HEK293 (cell line): ENCODE data around the gene SERPINB2.

Source experiments
- CTCF ChIA-PET: fragments of 350-600 bp; formaldehyde crosslinking; extraction: SDS; loops from one replicate; lab custom pipeline; 2021; ENCODE audit warnings: antibody characterized with exemption; lab: Yijun Ruan, JAX
- POLR2A ChIA-PET: fragments of 300-600 bp; formaldehyde crosslinking; extraction: SDS; loops from one replicate; lab custom pipeline; 2020; ENCODE audit warnings: antibody characterized with exemption, inconsistent platforms; lab: Yijun Ruan, JAX
- H3K27ac ChIP-seq: fragments of 200-500 bp; sonication (Bioruptor generic); 2 replicates; pipeline ENCODE4 v1.5.1; 2014; ENCODE audit warnings: low read depth, low read length, control low read depth, inconsistent platforms; ENCODE audit errors: extremely low read depth
- H3K36me3 ChIP-seq, 2 experiments: fragments of 200-500 bp in 1 of 2; sonication (Bioruptor generic) in 1 of 2; 1 replicate in 1 of 2; 2 replicates in 1 of 2; pipeline ENCODE4 v1.5.1; 2014 to 2017; ENCODE audit warnings: inconsistent platforms in 2 of 2, low read length in 2 of 2; ENCODE audit not compliant: control insufficient read depth in 2 of 2, insufficient read depth in 1 of 2
- H3K4me1 ChIP-seq: fragments of 200-500 bp; sonication (Bioruptor generic); 2 replicates; pipeline ENCODE4 v1.5.1; 2014; ENCODE audit warnings: mild to moderate bottlenecking, low read length, inconsistent platforms; ENCODE audit not compliant: control insufficient read depth, insufficient read depth
- H3K4me3 ChIP-seq: 2 replicates; pipeline ENCODE4 v1.5.1; 2011; ENCODE audit warnings: low read depth, mild to moderate bottlenecking, control low read depth, low read length, moderate library complexity
- H3K9me3 ChIP-seq: fragments of 200-500 bp; sonication (Bioruptor generic); 2 replicates; pipeline ENCODE4 v1.5.1; 2014; ENCODE audit warnings: low read depth, low read length, inconsistent platforms; ENCODE audit not compliant: control insufficient read depth, insufficient read depth
- GLI2 ChIP-seq: fragments of 450-650 bp; formaldehyde crosslinking; IDR thresholded peaks from 2 replicates; pipeline ENCODE4; 2017; ENCODE audit warnings: missing biosample characterization, missing genetic modification characterization, low read depth, borderline replicate concordance
- REPIN1 ChIP-seq: fragments of 450-650 bp; formaldehyde crosslinking; IDR thresholded peaks from 2 replicates; pipeline ENCODE4 v1.5.1; 2017; ENCODE audit warnings: missing biosample characterization, missing genetic modification characterization, low read depth
- YY2 ChIP-seq: fragments of 450-650 bp; formaldehyde crosslinking; IDR thresholded peaks from 2 replicates; pipeline ENCODE4 v1.5.1; 2016; ENCODE audit warnings: missing biosample characterization, missing genetic modification characterization
- ZBTB21 ChIP-seq: fragments of 450-650 bp; formaldehyde crosslinking; IDR thresholded peaks from 2 replicates; pipeline ENCODE4 v1.5.1; 2017; ENCODE audit warnings: missing biosample characterization, missing genetic modification characterization
- ZIC2 ChIP-seq: fragments of 450-650 bp; formaldehyde crosslinking; IDR thresholded peaks from 2 replicates; pipeline ENCODE4 v1.5.1; 2016; ENCODE audit warnings: missing biosample characterization, missing genetic modification characterization
- ZNF112 ChIP-seq: fragments of 450-650 bp; formaldehyde crosslinking; IDR thresholded peaks from 2 replicates; pipeline ENCODE4 v1.5.0; 2017; ENCODE audit warnings: missing biosample characterization, missing genetic modification characterization
- ZNF157 ChIP-seq: fragments of 450-650 bp; formaldehyde crosslinking; IDR thresholded peaks from 2 replicates; pipeline ENCODE4 v1.5.1; 2016; ENCODE audit warnings: missing biosample characterization, missing genetic modification characterization
- ZNF211 ChIP-seq: fragments of 450-650 bp; formaldehyde crosslinking; IDR thresholded peaks from 2 replicates; pipeline ENCODE4 v1.5.1; 2016; ENCODE audit warnings: low read depth, missing biosample characterization, missing genetic modification characterization
- ZNF239 ChIP-seq: fragments of 450-650 bp; formaldehyde crosslinking; IDR thresholded peaks from 2 replicates; pipeline ENCODE4 v1.5.1; 2016; ENCODE audit warnings: missing biosample characterization, missing genetic modification characterization
- ZNF350 ChIP-seq: fragments of 450-650 bp; formaldehyde crosslinking; IDR thresholded peaks from 2 replicates; pipeline ENCODE4 v1.5.0; 2017; ENCODE audit warnings: missing biosample characterization, mild to moderate bottlenecking, missing genetic modification characterization
- ZNF423 ChIP-seq: fragments of 450-650 bp; formaldehyde crosslinking; IDR thresholded peaks from 2 replicates; pipeline ENCODE4 v1.5.1; 2016; ENCODE audit warnings: missing biosample characterization, missing genetic modification characterization
- ZNF660 ChIP-seq: fragments of 450-650 bp; IDR thresholded peaks from 2 replicates; pipeline ENCODE4 v1.5.1; 2018; ENCODE audit warnings: missing biosample characterization, mild to moderate bottlenecking, missing genetic modification characterization
- ZNF670 ChIP-seq: fragments of 450-650 bp; formaldehyde crosslinking; IDR thresholded peaks from 2 replicates; pipeline ENCODE4 v1.5.1; 2016; ENCODE audit warnings: missing biosample characterization, missing genetic modification characterization, low read depth
- ZNF76 ChIP-seq: fragments of 450-650 bp; formaldehyde crosslinking; IDR thresholded peaks from 2 replicates; pipeline ENCODE4; 2016; ENCODE audit warnings: low read depth, missing biosample characterization, missing genetic modification characterization, borderline replicate concordance
- TF ChIP-seq, protein P1 (sequence below): fragments of 450-650 bp; IDR thresholded peaks from 2 replicates; pipeline ENCODE4 v1.5.1; 2018; ENCODE audit warnings: missing biosample characterization, missing genetic modification characterization
- TF ChIP-seq, protein P2 (sequence below): fragments of 450-650 bp; formaldehyde crosslinking; IDR thresholded peaks from 2 replicates; pipeline ENCODE4 v1.5.1; 2016; ENCODE audit warnings: missing biosample characterization, missing genetic modification characterization
- TF ChIP-seq, protein P3 (sequence below): fragments of 450-650 bp; IDR thresholded peaks from 2 replicates; pipeline ENCODE4 v1.5.1; 2018; ENCODE audit warnings: missing biosample characterization, mild to moderate bottlenecking, missing genetic modification characterization
- TF ChIP-seq, protein P4 (sequence below): fragments of 450-650 bp; formaldehyde crosslinking; IDR thresholded peaks from 2 replicates; pipeline ENCODE4 v1.5.1; 2016; ENCODE audit warnings: missing biosample characterization, missing genetic modification characterization
- TF ChIP-seq, protein P5 (sequence below): fragments of 450-650 bp; formaldehyde crosslinking; IDR thresholded peaks from 2 replicates; pipeline ENCODE4 v1.5.0; 2017; ENCODE audit warnings: missing biosample characterization, missing genetic modification characterization, borderline replicate concordance
- TF ChIP-seq, protein P6 (sequence below): fragments of 450-650 bp; formaldehyde crosslinking; IDR thresholded peaks from 2 replicates; pipeline ENCODE4 v1.5.1; 2016; ENCODE audit warnings: missing biosample characterization, missing genetic modification characterization

Gene SERPINB2

DNA sequence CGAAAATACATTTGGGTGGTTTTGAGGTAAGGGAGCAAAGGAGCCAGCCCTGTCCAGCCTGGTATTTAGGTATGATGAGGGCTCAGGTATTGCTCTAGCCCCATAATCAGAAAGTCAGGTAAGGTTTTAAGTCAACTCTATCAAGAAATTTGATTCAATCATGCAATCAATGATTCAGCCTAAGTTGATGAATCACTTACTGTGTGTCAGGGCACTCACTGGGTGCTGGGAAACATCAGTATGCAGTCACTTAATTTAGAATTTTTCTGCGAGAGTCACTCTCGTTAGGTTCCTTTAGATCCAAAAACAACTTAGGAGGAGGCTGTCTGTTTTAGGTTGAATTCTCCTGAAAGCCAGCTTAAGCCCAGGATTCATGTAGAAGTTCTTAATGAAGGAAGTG lies 17.7 kb upstream of the SERPINB2 start:
- Histone ChIP-seq H3K27ac (no peak overlapping the region), H3K4me3 (no peak overlapping the region), H3K36me3 (no peaks in the 10 kb centered on the region), H3K4me1 (no peaks in the 10 kb centered on the region), H3K9me3 (no peaks in the 10 kb centered on the region)
- no peak for TF ChIP-seq ZNF157 (tag by site-specific recombination)
- TF ChIP-seq ZNF112 (tag by site-specific recombination): no peak
- no peak for TF ChIP-seq GLI2 (tag by site-specific recombination)
- TF ChIP-seq, protein P1, sequence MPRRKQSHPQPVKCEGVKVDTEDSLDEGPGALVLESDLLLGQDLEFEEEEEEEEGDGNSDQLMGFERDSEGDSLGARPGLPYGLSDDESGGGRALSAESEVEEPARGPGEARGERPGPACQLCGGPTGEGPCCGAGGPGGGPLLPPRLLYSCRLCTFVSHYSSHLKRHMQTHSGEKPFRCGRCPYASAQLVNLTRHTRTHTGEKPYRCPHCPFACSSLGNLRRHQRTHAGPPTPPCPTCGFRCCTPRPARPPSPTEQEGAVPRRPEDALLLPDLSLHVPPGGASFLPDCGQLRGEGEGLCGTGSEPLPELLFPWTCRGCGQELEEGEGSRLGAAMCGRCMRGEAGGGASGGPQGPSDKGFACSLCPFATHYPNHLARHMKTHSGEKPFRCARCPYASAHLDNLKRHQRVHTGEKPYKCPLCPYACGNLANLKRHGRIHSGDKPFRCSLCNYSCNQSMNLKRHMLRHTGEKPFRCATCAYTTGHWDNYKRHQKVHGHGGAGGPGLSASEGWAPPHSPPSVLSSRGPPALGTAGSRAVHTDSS: no peak
- TF ChIP-seq, protein P2, sequence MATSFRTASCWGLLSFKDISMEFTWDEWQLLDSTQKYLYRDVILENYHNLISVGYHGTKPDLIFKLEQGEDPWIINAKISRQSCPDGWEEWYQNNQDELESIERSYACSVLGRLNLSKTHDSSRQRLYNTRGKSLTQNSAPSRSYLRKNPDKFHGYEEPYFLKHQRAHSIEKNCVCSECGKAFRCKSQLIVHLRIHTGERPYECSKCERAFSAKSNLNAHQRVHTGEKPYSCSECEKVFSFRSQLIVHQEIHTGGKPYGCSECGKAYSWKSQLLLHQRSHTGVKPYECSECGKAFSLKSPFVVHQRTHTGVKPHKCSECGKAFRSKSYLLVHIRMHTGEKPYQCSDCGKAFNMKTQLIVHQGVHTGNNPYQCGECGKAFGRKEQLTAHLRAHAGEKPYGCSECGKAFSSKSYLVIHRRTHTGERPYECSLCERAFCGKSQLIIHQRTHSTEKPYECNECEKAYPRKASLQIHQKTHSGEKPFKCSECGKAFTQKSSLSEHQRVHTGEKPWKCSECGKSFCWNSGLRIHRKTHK: no peak
- TF ChIP-seq ZIC2 (tag by site-specific recombination): no peak
- no peak for TF ChIP-seq ZNF76 (tag by site-specific recombination)
- no peak for TF ChIP-seq ZBTB21 (tag by site-specific recombination)
- ChIA-PET POLR2A (no interaction called here), CTCF (no interaction called here)

DNA sequence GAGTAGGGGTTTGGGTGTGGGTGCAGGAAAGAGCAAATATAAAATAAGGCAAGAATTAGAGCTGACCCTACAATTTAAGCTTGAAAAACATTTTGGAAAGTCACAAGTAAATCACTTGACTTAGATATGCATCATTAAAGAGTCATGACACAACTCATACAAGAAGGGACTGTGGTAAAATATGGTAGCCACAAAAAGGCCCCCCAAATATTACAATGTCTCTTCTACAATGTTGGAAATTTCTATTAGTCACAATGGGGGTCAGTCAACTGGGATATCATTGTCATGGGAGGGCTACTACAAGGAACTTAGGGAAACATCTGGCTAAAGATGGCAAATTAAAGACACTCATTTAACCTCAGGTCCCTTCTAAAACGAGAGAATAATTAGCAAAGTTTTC lies 15.7 kb upstream of the SERPINB2 start:
- H3K27ac ChIP-seq: no peak overlapping the region
- ChIA-PET CTCF (interaction anchor here (1.0 to 1.4 kb wide), 2 partner anchors 92 to 123 kb away, joined by 3 read pairs; no protein-coding TSS in a partner anchor), POLR2A (interaction anchor here (0.6 kb wide), 1 partner anchor 9 kb away, joined by 3 read pairs; no protein-coding TSS in a partner anchor)
- H3K4me3 ChIP-seq: no peak overlapping the region
- no peaks in the 10 kb centered on the region for H3K9me3 ChIP-seq
- H3K36me3 ChIP-seq: no peaks in the 10 kb centered on the region
- no peaks in the 10 kb centered on the region for H3K4me1 ChIP-seq
- TF ChIP-seq, protein P3, sequence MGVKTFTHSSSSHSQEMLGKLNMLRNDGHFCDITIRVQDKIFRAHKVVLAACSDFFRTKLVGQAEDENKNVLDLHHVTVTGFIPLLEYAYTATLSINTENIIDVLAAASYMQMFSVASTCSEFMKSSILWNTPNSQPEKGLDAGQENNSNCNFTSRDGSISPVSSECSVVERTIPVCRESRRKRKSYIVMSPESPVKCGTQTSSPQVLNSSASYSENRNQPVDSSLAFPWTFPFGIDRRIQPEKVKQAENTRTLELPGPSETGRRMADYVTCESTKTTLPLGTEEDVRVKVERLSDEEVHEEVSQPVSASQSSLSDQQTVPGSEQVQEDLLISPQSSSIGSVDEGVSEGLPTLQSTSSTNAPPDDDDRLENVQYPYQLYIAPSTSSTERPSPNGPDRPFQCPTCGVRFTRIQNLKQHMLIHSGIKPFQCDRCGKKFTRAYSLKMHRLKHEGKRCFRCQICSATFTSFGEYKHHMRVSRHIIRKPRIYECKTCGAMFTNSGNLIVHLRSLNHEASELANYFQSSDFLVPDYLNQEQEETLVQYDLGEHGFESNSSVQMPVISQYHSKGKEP (tag by site-specific recombination): no peak
- TF ChIP-seq ZNF660 (tag by site-specific recombination) (no peak), YY2 (tag by site-specific recombination) (no peak), ZNF350 (tag by site-specific recombination) (no peak), ZNF423 (tag by site-specific recombination) (no peak), ZNF211 (tag by site-specific recombination) (no peak), REPIN1 (tag by site-specific recombination) (no peak), ZNF670 (tag by site-specific recombination) (no peak), ZNF239 (tag by site-specific recombination) (no peak)
- TF ChIP-seq, protein P4, sequence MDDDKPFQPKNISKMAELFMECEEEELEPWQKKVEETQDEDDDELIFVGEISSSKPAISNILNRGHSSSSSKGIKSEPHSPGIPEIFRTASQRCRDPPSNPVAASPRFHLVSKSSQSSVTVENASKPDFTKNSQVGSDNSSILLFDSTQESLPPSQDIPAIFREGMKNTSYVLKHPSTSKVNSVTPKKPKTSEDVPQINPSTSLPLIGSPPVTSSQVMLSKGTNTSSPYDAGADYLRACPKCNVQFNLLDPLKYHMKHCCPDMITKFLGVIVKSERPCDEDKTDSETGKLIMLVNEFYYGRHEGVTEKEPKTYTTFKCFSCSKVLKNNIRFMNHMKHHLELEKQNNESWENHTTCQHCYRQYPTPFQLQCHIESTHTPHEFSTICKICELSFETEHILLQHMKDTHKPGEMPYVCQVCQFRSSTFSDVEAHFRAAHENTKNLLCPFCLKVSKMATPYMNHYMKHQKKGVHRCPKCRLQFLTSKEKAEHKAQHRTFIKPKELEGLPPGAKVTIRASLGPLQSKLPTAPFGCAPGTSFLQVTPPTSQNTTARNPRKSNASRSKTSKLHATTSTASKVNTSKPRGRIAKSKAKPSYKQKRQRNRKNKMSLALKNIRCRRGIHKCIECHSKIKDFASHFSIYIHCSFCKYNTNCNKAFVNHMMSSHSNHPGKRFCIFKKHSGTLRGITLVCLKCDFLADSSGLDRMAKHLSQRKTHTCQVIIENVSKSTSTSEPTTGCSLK (tag by site-specific recombination): no peak
- TF ChIP-seq, protein P1: no peak
- TF ChIP-seq, protein P5, sequence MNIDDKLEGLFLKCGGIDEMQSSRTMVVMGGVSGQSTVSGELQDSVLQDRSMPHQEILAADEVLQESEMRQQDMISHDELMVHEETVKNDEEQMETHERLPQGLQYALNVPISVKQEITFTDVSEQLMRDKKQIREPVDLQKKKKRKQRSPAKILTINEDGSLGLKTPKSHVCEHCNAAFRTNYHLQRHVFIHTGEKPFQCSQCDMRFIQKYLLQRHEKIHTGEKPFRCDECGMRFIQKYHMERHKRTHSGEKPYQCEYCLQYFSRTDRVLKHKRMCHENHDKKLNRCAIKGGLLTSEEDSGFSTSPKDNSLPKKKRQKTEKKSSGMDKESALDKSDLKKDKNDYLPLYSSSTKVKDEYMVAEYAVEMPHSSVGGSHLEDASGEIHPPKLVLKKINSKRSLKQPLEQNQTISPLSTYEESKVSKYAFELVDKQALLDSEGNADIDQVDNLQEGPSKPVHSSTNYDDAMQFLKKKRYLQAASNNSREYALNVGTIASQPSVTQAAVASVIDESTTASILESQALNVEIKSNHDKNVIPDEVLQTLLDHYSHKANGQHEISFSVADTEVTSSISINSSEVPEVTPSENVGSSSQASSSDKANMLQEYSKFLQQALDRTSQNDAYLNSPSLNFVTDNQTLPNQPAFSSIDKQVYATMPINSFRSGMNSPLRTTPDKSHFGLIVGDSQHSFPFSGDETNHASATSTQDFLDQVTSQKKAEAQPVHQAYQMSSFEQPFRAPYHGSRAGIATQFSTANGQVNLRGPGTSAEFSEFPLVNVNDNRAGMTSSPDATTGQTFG: no peak
- TF ChIP-seq, protein P6, sequence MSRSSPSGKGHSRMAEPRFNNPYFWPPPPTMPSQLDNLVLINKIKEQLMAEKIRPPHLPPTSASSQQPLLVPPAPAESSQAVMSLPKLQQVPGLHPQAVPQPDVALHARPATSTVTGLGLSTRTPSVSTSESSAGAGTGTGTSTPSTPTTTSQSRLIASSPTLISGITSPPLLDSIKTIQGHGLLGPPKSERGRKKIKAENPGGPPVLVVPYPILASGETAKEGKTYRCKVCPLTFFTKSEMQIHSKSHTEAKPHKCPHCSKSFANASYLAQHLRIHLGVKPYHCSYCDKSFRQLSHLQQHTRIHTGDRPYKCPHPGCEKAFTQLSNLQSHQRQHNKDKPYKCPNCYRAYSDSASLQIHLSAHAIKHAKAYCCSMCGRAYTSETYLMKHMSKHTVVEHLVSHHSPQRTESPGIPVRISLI (tag by site-specific recombination): no peak
